HG03442 (cell line): ENCODE measurements around the gene BCAT1.
"Not testable (repeated sequence)": the region's sequence is repeated elsewhere in the genome, so short reads cannot be mapped to it uniquely, and the experiment has no call there.

ENCODE experiments used
- ATAC-seq: cut with Tn5 transposase; IDR thresholded peaks from one replicate; pipeline ENCODE4 v1.9.1; 2021; ENCODE audit warnings: mild to moderate bottlenecking, moderate library complexity; ENCODE audit not compliant: unreplicated experiment

BCAT1 gene

DNA sequence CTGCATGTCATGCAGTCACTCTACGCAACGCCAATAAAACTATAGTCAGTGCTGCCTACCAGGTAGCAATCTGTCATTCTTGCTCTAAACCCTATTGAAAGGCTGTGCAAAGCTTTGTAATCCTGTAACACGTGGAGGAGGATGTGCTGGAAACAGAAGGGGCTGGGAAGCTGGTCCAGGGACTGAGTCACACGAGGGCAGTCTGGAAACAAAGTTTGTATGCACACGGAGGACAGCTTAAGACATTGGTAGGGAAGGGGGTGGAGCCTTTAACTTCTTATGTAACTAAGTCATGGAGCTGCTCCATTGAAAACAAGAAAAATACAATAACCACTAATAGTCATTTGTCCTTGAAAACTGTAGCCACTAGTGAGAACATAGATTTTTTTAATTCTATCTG lies 128.0 kb downstream of the BCAT1 start:
- ATAC-seq: no peak

GRCh38 chr12:24818351-24818750 lies 130.6 kb downstream of the BCAT1 start:
- ATAC-seq: no peak

DNA sequence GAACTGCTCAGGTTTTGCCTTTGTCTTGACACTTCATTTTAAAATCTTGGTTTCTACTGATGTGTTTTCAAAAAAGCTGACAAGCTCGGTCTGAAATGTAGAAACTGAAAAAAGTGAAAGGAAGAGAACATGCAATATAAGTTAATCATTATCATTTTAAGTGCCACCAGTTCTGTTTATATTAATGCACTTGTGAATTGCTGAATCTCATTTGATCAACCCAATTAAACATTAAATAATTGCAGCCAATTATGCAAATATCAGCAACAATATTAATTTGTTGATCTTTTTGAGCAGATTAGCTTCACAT lies 133.8 kb downstream of the BCAT1 start:
- peak; percentile 19 for ATAC-seq

DNA sequence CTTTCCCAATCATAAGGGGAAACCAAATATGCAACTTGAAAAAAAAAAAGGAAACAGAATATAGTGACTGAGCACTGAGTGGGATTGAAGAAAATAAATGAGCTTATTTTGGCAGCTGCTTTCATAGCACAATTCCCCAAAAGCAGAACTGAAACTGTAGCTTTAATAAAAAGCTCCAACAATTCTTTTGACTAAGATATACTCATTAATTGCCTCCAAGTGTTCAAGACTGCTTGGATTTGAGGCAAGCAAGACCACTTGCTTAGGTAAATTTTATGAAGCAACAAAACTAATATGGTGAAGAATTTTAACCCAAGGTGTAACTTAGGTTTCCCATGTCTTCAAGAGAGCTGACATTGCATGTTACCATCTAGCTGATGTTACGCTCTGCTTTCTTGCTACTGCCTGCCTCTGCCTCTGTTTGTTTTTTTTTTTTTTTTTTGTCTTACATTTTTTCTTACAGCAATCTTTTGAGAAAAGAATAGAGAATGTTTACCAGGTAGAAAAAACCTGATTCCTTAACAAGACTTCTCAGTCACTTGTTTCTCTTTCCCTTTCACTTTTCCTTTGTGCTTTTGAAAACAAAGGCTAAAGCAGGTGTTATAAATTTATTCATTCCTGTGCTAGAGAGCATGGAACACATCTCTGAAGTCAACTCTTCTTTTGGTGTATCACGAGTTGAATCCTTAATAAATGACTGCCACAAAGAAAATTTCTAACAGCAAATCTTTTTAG lies 134.4 kb downstream of the BCAT1 start:
- ATAC-seq: peak; percentile 89

DNA sequence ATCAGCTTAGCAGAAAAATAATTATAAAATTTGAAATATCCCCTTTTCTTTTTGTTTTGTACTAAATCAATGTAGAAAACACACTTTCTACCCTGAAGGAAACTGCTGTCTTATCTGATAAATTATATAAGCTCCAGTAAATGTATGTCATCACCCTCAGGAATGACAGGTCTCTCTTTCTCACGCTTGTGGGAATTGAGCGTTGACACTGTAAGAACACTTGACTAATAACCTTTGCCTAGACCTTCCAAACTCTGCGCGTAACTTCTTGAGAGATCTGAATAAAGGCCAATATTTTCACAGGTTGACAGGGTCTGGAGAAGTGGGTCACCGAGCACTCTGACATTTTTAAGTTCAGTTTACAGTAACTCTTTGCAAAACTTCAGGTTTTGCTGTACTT lies 138.5 kb downstream of the BCAT1 start:
- ATAC-seq: no peak

- not testable (repeated sequence) for ATAC-seq
These were observed 139.6 kb downstream of the BCAT1 start for GRCh38 chr12:24809306-24809705.

DNA sequence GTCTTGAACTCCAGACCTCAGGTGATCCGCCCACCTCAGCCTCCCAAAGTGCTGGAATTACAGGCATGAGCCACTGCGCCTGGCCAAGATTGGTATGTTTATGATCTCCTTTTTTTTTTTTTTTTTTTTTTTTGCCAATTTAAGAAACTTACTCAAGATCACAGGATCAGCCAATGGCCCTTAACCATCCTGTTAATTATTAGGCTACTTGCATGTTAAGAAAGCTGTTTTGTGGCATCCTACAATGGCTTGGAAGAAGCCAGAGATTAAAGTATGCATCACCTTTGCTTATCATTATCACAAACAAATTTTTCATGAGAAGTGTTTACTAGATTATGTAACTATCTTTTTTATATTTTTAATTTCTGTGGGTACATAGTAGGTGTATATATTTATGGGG lies 140.2 kb downstream of the BCAT1 start:
- no peak for ATAC-seq

- no peak for ATAC-seq
These were observed 142.5 kb downstream of the BCAT1 start for GRCh38 chr12:24806386-24806785.

DNA sequence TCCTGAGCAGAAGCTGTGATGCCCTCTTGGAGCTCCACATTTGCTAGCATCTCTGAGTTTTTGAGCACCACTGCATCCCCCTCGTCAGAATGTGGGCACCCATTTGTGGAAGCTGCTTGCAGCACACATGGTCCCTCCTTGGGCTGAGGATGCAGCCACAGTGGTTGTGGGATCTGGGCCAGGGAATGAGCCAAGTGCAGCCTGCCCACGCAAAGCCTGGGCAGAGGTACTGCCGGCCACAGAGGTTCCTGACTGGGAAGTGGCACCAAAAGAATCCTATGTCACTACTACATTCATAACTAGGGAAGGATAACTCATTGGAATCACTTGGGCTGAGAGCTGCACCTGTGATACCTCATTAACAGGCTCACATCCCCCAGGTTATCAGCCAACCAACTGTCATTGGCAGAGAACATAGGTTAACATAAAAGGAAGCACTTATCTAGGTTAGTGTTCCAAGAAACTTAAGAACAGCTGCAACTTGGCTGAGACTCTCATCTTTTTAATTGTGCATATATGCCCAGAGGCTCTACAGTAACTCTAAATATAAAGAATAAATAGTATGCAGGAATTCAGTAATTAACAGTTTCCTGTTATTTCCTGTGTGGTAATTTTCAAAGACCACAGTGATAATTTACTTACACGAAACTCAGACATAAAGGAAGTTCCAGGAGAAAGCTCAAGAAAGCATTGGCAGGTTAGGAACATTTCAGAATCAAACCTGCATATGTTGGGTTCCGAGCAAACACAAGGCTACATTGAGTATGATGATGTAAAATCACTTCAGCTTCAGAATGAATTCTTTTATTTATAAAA lies 145.3 kb downstream of the BCAT1 start:
- no peak for ATAC-seq

- ATAC-seq: peak; percentile 91
These were observed 150.6 kb downstream of the BCAT1 start for GRCh38 chr12:24798335-24798734.

DNA sequence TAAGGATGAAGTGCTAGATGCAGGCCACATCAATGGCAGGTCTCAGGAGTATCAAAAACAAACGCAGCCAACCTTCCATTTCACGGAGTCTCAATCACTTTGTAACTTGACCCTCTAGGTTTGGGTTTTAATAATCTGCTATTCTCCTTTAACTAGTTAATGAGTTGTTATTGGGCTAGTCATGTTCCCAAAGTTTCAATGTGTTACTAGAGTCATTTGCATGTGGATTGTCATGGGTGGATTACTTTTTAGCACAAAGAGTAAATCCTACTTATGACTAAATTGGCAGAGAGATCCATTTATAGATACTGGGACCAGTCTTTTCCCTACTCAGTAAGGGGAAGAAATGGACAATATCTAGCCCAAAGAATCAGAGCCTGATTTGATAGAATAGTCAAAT lies 151.0 kb downstream of the BCAT1 start:
- no peak for ATAC-seq

DNA sequence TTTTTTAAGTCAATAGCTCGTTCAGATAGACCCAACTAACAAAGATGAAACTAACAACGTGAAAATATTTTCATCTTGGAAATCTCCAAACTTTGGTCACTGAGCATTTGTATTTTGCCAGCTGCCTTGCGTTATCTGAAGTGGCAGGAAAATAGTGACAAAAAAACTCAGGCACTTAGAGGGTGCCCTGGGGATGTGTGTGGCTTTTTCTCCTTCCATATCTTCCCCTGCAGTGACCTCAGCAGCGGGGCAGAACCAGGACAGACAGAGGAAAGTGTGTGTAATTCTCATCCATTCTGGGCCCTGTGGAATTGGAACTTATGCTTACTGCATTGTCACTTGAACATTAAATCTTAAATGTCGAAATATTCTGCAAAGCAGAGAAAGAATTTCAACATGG lies 152.0 kb downstream of the BCAT1 start:
- ATAC-seq: no peak

- ATAC-seq: no peak
These were observed 153.1 kb downstream of the BCAT1 start for GRCh38 chr12:24795699-24796347.

DNA sequence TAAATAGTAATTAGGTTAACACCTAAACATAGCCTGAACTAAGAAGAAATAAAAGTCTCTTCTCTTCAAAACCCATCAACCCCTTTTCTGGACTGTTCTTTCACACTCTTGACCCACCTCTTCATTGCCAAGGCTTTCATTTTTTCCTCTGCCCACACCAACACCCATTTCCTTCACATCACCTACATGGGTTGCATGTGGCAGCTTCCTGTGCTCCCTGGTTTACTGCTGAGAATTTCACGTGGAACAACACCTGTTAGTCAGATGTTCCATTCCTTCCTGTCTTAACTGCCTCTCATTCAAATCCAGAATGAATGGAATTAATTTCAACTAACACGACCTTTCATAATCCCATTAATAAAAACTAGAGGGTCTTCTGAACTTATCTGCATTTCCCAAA lies 157.3 kb downstream of the BCAT1 start:
- ATAC-seq: no peak

- ATAC-seq: no peak
These were observed 160.0 kb downstream of the BCAT1 start for GRCh38 chr12:24788886-24789285.

- no peak for ATAC-seq
These were observed 168.1 kb downstream of the BCAT1 start for GRCh38 chr12:24780697-24781368.

GRCh38 chr12:24778486-24779304 lies 170.2 kb downstream of the BCAT1 start:
- peak; percentile 74 for ATAC-seq

DNA sequence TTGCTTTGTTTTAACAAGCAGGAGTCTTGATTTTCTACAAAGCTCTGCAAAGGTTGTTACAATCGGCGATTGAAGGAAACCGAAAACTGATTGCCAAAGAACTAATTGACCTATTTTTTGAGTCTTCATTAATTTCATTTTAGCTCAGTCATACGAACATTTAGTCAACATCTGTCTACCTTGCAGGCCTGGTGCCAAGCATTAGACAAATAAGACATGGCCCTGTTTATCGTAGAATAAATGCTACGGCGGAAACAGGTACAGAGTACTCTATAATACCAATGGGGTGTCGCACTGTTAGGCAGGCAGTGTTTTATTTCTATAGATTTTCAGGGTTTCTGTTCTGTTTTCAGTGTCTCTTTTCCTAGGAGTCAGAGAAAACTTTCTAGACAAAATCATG lies 171.5 kb downstream of the BCAT1 start:
- no peak for ATAC-seq

DNA sequence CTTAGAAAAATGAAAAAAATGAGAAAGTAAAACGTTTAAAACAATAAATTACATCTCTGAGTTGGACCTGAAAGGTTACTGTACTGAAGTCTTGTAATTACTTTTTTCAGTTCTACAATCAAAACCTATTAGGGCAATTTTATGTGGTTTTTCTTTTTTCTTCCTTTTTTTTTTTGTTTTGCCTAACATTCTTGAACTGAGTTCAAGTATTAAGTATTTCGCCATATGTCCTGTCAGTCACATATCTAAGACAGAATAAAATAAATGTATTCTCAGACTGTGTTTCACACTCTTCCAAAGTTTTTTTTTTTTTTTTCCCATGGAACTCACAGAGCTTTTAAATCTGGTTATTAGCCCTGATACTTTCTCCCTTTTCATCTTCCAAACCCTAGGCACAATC lies 172.0 kb downstream of the BCAT1 start:
- no peak for ATAC-seq

DNA sequence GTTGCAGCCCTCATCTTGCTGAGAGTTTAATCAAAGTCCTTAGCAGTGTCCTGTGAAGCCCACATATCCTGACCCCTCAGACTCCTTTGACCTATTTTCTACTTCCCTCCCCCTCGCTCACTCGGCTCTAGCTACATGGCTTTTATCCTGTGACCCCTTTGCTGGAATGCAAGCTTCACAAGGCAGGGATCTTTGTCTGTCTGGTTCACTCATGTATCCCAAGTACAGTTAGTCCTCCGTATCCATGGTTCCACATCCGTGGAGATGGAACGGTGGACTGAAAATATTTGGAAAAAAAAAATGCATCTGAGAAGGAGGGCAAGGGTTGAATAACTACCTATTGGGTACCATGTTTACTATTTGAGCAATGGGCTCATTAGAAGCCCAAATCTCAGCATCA lies 173.8 kb downstream of the BCAT1 start:
- ATAC-seq: no peak

- no peak for ATAC-seq
These were observed 174.9 kb downstream of the BCAT1 start for GRCh38 chr12:24773996-24774395.
